Measurements from ENCODE around the gene RAPGEF4. TPM values are rescaled to one million over a fixed set of nuclear protein-coding genes. Genes with fewer than 3 reads are reported as not detected.

RAPGEF4 gene
- total RNA-seq, 1 donor from 2014 or later: 1.7 TPM

DNA sequence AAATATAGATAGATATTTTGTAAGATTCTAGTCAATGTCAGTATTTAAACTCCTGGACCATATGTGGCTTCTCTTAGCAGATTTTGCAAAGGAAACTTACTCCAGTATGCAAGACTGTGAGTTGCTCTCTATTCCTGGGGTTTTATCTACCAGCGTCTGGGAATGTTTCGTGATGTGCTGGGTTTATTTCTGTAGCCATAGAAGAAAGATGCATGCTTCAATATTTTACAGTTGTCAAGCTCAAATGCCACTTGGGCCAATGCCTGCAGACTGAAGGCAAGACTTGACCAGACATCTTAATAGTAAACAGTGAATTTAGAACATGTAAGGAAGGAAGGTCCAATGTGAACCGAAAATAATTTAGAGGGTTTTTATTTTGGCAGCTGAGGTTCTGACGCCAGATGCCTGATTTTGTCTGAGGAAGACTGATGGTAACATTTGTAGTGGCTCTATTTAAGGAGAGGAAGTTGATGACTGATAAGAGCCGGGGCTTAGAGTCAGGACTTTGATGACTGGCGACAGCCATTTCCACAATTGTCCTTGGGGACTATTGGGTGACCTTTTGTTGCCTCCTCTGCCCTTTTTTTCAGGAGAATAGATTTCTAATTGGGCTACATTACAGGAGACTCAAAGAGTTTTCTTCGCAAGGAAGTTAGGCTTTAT lies 154.3 kb downstream of the RAPGEF4 start:
- Mint-ChIP-seq H3K4me3 (no peak overlapping the region), H3K36me3 (ENCODE audit: low read depth) (no peaks in the 10 kb centered on the region), H3K9me3 (no peaks in the 10 kb centered on the region), H3K4me1 (peaks cover 36% of the 10 kb centered on the region), H3K27me3 (ENCODE audit: low read depth) (no peaks in the 10 kb centered on the region), H3K27ac (ENCODE audit: unreplicated experiment) (no peak overlapping the region)
- TF ChIP-seq, protein P1, sequence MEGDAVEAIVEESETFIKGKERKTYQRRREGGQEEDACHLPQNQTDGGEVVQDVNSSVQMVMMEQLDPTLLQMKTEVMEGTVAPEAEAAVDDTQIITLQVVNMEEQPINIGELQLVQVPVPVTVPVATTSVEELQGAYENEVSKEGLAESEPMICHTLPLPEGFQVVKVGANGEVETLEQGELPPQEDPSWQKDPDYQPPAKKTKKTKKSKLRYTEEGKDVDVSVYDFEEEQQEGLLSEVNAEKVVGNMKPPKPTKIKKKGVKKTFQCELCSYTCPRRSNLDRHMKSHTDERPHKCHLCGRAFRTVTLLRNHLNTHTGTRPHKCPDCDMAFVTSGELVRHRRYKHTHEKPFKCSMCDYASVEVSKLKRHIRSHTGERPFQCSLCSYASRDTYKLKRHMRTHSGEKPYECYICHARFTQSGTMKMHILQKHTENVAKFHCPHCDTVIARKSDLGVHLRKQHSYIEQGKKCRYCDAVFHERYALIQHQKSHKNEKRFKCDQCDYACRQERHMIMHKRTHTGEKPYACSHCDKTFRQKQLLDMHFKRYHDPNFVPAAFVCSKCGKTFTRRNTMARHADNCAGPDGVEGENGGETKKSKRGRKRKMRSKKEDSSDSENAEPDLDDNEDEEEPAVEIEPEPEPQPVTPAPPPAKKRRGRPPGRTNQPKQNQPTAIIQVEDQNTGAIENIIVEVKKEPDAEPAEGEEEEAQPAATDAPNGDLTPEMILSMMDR (conservative IDR thresholded peaks at IDR 0.05): no peak
- no peak for DNase-seq (ENCODE audit: low read depth, low spot score)

DNA sequence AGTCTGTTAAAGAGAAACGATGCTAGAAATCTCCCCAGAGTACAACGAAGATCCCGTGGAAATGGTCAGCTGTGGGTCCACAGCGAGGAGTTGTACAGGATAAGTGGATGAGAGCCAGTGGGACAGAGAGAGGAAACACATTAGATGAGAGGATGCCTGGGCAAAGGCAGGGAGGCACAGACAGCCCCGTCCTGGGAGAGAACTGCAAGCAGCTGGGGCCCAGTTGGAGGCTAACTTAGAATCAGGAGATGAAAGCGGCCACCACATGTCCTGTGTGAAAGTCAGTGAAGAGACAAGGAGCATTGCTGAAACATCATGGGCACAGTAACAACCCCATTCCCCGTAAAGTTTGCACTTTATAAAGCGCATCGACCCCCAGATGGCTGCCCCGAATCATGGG lies 157.5 kb downstream of the RAPGEF4 start:
- H3K36me3 Mint-ChIP-seq (ENCODE audit: low read depth): no peaks in the 10 kb centered on the region
- TF ChIP-seq, protein P1 (conservative IDR thresholded peaks at IDR 0.05): no peak
- H3K27me3 Mint-ChIP-seq (ENCODE audit: low read depth): no peaks in the 10 kb centered on the region
- no peaks in the 10 kb centered on the region for H3K9me3 Mint-ChIP-seq
- DNase-seq (ENCODE audit: low read depth, low spot score): no peak
- no peak overlapping the region for H3K27ac Mint-ChIP-seq (ENCODE audit: unreplicated experiment)
- no peak overlapping the region for H3K4me3 Mint-ChIP-seq
- H3K4me1 Mint-ChIP-seq: peaks cover 52% of the 10 kb centered on the region

GRCh38 chr2:172893671-172894070 lies 158.0 kb downstream of the RAPGEF4 start:
- no peaks in the 10 kb centered on the region for H3K9me3 Mint-ChIP-seq
- H3K27me3 Mint-ChIP-seq (ENCODE audit: low read depth): no peaks in the 10 kb centered on the region
- no peaks in the 10 kb centered on the region for H3K36me3 Mint-ChIP-seq (ENCODE audit: low read depth)
- no peak overlapping the region for H3K27ac Mint-ChIP-seq (ENCODE audit: unreplicated experiment)
- TF ChIP-seq, protein P1 (conservative IDR thresholded peaks at IDR 0.05): no peak
- peaks cover 52% of the 10 kb centered on the region for H3K4me1 Mint-ChIP-seq
- DNase-seq (ENCODE audit: low read depth, low spot score): no peak
- no peak overlapping the region for H3K4me3 Mint-ChIP-seq

GRCh38 chr2:172894689-172895387 lies 159.2 kb downstream of the RAPGEF4 start:
- TF ChIP-seq, protein P1 (conservative IDR thresholded peaks at IDR 0.05): no peak
- no peak overlapping the region for H3K27ac Mint-ChIP-seq (ENCODE audit: unreplicated experiment)
- no peaks in the 10 kb centered on the region for H3K27me3 Mint-ChIP-seq (ENCODE audit: low read depth)
- H3K36me3 Mint-ChIP-seq (ENCODE audit: low read depth): no peaks in the 10 kb centered on the region
- no peaks in the 10 kb centered on the region for H3K9me3 Mint-ChIP-seq
- peaks cover 50% of the 10 kb centered on the region for H3K4me1 Mint-ChIP-seq
- no peak for DNase-seq (ENCODE audit: low read depth, low spot score)
- no peak overlapping the region for H3K4me3 Mint-ChIP-seq

- no peak overlapping the region for H3K4me3 Mint-ChIP-seq
- no peaks in the 10 kb centered on the region for H3K36me3 Mint-ChIP-seq (ENCODE audit: low read depth)
- H3K27ac Mint-ChIP-seq (ENCODE audit: unreplicated experiment): no peak overlapping the region
- no peaks in the 10 kb centered on the region for H3K9me3 Mint-ChIP-seq
- peaks cover 44% of the 10 kb centered on the region for H3K4me1 Mint-ChIP-seq
- no peaks in the 10 kb centered on the region for H3K27me3 Mint-ChIP-seq (ENCODE audit: low read depth)
- DNase-seq (ENCODE audit: low read depth, low spot score): no peak
- TF ChIP-seq, protein P1 (conservative IDR thresholded peaks at IDR 0.05): no peak
Measured at GRCh38 chr2:172896661-172897081, 161.0 kb downstream of the RAPGEF4 start.
